PC-9 (cell line): Measurements from ENCODE around the gene MEAF6. TPM values are rescaled to one million over a fixed set of nuclear protein-coding genes. Genes with fewer than 3 reads are reported as not detected.
A peak's percentile ranks its signal among the peaks of the same experiment; 100 is the strongest.
"Not testable (repeated sequence)": the region's sequence is repeated elsewhere in the genome, so short reads cannot be mapped to it uniquely, and the experiment has no call there.

Experiments used
- BruUV-seq: library from RNA; stranded (reverse); fragments of 400-500 nt; replicated peaks from 2 replicates; lab custom pipeline; 2021; lab: Mats Ljungman, UMichigan
- CTCF ChIA-PET: fragments of 300-600 bp; sonication (Branson Sonifier 250); formaldehyde crosslinking; loops from one replicate; lab custom pipeline; 2022; ENCODE audit warnings: antibody characterized with exemption; lab: Charles Lee
- POLR2A ChIA-PET: fragments of 300-600 bp; sonication (Branson Sonifier 250); formaldehyde crosslinking; loops from one replicate; lab custom pipeline; 2022; ENCODE audit warnings: antibody characterized with exemption; ENCODE audit not compliant: unreplicated experiment; lab: Charles Lee
- DNase-seq, 2 experiments: peaks; one replicate each; pipeline versions ENCODE4 v3.0.0 to v3.0.0-alpha.2; 2015 to 2022; ENCODE audit warnings: mixed read lengths in 1 of 2
- H2AFZ ChIP-seq: fragments of 200-600 bp; sonication (generic); 2 replicates; pipeline ENCODE4 v1.8.1; 2017; ENCODE audit warnings: antibody characterized with exemption
- H3F3A ChIP-seq: fragments of 200-600 bp; sonication (generic); 2 replicates; pipeline ENCODE4 v1.8.1; 2017; ENCODE audit warnings: antibody characterized with exemption, mild to moderate bottlenecking, low read depth; ENCODE audit not compliant: insufficient read depth
- H3K27ac ChIP-seq: fragments of 200-600 bp; sonication (generic); 2 replicates; pipeline ENCODE4 v1.6.1; 2016; ENCODE audit warnings: mixed run types
- H3K27me3 ChIP-seq: fragments of 200-600 bp; sonication (generic); 2 replicates; pipeline ENCODE4 v1.6.1; 2016; ENCODE audit warnings: low read depth, mixed run types; ENCODE audit not compliant: insufficient read depth
- H3K36me3 ChIP-seq: fragments of 200-600 bp; sonication (generic); 2 replicates; pipeline ENCODE4 v1.6.1; 2016; ENCODE audit warnings: low read depth, mixed run types
- H3K4me1 ChIP-seq: fragments of 200-600 bp; sonication (generic); replicated peaks from 2 replicates; pipeline ENCODE4 v1.6.1; 2016; ENCODE audit warnings: mixed run types; ENCODE audit not compliant: insufficient read depth
- H3K4me2 ChIP-seq: fragments of 200-600 bp; sonication (generic); 2 replicates; pipeline ENCODE4 v1.6.1; 2017; ENCODE audit warnings: mixed run types
- H3K4me3 ChIP-seq: fragments of 200-600 bp; sonication (generic); 2 replicates; pipeline ENCODE4 v1.6.1; 2016; ENCODE audit warnings: mixed run types
- H3K79me2 ChIP-seq: fragments of 200-600 bp; sonication (generic); 2 replicates; pipeline ENCODE4 v1.6.1; 2017; ENCODE audit warnings: low read depth, mixed run types
- H3K9me2 ChIP-seq: fragments of 200-600 bp; sonication (generic); 2 replicates; pipeline ENCODE4 v1.8.1; 2017; ENCODE audit warnings: mild to moderate bottlenecking; ENCODE audit not compliant: insufficient read depth
- H3K9me3 ChIP-seq: fragments of 200-600 bp; sonication (generic); 2 replicates; pipeline ENCODE4 v1.8.1; 2016; ENCODE audit warnings: low read depth; ENCODE audit not compliant: insufficient read depth
- H4K20me1 ChIP-seq: fragments of 200-600 bp; sonication (generic); 2 replicates; pipeline ENCODE4 v1.8.1; 2017; ENCODE audit not compliant: insufficient read depth
- EZH2 ChIP-seq: fragments of 200-600 bp; sonication (generic); IDR thresholded peaks from 2 replicates; pipeline ENCODE4 v1.8.0; 2017; ENCODE audit warnings: antibody characterized with exemption, low read depth
- intact Hi-C: fragments of 100-400 bp; cut with micrococcal nuclease; formaldehyde crosslinking; loops from one replicate; pipeline ENCODE4 v1.10.0; 2022; ENCODE audit not compliant: unreplicated experiment
- total RNA-seq: library from RNA; stranded (reverse); gene quantifications from 2 replicates; pipeline ENCODE4 v1.2.3, GENCODE V29; 2021
- TF ChIP-seq, protein P1 (sequence below): fragments of 200-600 bp; sonication (generic); conservative IDR thresholded peaks from 2 replicates; pipeline ENCODE4 v1.6.1; 2017; ENCODE audit warnings: mixed run types, antibody characterized with exemption, mild to moderate bottlenecking, moderate library complexity

Gene MEAF6
- total RNA-seq, 1 experiment from 2014 or later, result 72.3 TPM

DNA sequence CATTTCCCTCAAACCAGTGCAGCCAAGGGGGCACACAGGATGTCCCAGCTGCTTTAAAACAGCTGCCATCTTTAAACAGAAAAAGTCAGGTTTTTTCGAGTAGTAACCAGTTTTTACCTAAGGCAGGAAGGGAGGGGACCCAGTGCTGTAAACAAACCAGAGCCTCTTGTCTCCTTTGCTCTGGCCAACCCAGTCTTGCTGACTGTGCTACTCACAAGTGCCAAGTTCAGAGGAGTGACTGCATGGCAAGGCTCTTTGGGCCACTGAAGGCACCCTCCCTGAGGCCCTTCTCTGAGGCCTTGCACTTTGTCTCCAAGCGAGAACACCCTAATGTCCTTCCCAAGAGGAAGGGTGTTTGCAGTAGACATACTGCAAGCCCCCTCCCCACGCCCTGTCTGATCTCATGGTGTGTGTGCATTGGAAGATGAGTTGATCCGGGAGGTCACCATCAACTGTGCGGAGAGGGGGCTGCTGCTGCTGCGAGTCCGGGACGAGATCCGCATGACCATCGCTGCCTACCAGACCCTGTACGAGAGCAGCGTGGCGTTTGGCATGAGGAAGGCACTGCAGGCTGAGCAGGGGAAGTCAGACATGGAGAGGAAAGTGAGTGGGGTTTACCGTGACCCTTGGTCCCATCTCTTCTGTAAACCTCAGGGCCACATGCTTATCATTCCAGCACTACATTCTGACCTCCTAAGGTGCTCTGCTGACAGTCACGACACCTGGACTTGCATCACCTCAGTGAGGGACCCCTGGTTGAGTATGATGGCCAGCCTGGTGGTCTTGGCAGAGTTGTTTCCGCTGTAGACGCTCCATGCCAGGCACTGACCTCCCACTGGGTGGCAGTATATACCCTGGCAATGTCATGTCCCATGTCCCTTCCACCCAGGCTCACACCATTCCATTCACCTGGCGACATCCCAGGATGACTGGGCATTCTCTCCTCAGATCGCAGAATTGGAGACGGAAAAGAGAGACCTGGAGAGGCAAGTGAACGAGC, 46.9 kb upstream of the MEAF6 start:
- Histone ChIP-seq H3K4me2 (no peak overlapping the region), H3K27ac (no peak overlapping the region), H3K4me3 (no peak overlapping the region), H4K20me1 (no peaks in the 10 kb centered on the region), H3K9me2 (no peaks in the 10 kb centered on the region), H3K36me3 (0 out of 2 replicates have a peak, but pooled peaks cover 7% of the 10 kb centered on the region), H3K9me3 (no peaks in the 10 kb centered on the region), H2AFZ (no peak overlapping the region), H3F3A (peaks cover 11% of the 10 kb centered on the region; the same call in 1 of the 2 replicates), H3K4me1 (0 out of 2 replicates have a peak, but pooled peaks cover 2% of the 10 kb centered on the region), H3K27me3 (no peaks in the 10 kb centered on the region), H3K79me2 (no peaks in the 10 kb centered on the region)
- DNase-seq, result peak in 1 of 2 experiments; percentile 27
- intact Hi-C loops, result loop anchor here (5.0 kb wide), 1 partner anchor 104 kb away; no protein-coding TSS in a partner anchor
- ChIA-PET POLR2A (no interaction called here), CTCF (no interaction called here)
- BruUV-seq, result TSS peak; percentile 2
- TF ChIP-seq EZH2, result no peak
- TF ChIP-seq, protein P1, sequence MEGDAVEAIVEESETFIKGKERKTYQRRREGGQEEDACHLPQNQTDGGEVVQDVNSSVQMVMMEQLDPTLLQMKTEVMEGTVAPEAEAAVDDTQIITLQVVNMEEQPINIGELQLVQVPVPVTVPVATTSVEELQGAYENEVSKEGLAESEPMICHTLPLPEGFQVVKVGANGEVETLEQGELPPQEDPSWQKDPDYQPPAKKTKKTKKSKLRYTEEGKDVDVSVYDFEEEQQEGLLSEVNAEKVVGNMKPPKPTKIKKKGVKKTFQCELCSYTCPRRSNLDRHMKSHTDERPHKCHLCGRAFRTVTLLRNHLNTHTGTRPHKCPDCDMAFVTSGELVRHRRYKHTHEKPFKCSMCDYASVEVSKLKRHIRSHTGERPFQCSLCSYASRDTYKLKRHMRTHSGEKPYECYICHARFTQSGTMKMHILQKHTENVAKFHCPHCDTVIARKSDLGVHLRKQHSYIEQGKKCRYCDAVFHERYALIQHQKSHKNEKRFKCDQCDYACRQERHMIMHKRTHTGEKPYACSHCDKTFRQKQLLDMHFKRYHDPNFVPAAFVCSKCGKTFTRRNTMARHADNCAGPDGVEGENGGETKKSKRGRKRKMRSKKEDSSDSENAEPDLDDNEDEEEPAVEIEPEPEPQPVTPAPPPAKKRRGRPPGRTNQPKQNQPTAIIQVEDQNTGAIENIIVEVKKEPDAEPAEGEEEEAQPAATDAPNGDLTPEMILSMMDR, result peak; percentile 69

DNA sequence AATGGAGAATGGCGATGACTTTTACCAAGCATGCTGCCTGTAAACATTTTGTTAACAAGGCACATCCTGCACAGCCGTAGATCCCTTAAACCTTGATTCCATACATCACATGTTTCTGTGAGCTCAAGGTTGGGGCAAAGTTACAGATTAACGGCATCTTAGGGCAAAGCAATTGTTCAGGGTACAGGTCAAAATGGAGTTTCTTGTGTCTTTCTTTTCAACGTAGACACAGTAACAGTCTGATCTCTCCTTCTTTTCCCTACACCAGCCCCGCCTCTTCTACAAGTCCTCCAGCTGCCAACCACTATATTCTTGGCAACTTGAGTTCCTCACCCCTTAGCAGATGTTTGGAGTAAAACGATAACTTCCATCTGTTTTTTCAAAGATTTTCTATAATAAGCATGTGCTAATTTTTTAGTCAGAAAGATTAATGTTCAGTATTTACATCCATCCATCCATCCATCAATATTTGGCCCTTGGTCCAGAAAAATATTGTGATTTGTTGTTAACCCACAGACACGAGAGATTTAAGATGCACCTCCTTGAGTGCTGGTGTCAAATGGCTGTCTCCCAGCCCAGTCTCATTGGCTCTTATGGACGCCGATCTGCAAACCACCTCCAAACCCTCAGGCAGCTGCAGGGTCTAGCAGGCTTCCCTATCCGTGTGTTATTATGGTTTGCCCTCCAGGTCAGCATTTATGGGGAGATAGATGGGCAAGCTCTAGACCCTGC, 46.0 kb upstream of the MEAF6 start:
- no peaks in the 10 kb centered on the region for H3K9me2 ChIP-seq
- POLR2A ChIA-PET, result no interaction called here
- H4K20me1 ChIP-seq, result no peaks in the 10 kb centered on the region
- no peaks in the 10 kb centered on the region for H3K36me3 ChIP-seq
- H3K79me2 ChIP-seq, result no peaks in the 10 kb centered on the region
- no TSS peak for BruUV-seq
- H2AFZ ChIP-seq, result no peak overlapping the region
- H3K4me1 ChIP-seq, result 0 out of 2 replicates have a peak, but pooled peaks cover 5% of the 10 kb centered on the region
- H3F3A ChIP-seq, result peaks cover 9% of the 10 kb centered on the region; the same call in 1 of the 2 replicates
- H3K27ac ChIP-seq, result no peak overlapping the region
- H3K4me3 ChIP-seq, result no peak overlapping the region
- no peaks in the 10 kb centered on the region for H3K27me3 ChIP-seq
- no peak for TF ChIP-seq EZH2
- TF ChIP-seq, protein P1, result no peak
- intact Hi-C loops, result loop anchor here (5.0 kb wide), 1 partner anchor 103 kb away; no protein-coding TSS in a partner anchor
- no peaks in the 10 kb centered on the region for H3K9me3 ChIP-seq
- no peak overlapping the region for H3K4me2 ChIP-seq
- CTCF ChIA-PET, result no interaction called here
- no peak for DNase-seq

DNA sequence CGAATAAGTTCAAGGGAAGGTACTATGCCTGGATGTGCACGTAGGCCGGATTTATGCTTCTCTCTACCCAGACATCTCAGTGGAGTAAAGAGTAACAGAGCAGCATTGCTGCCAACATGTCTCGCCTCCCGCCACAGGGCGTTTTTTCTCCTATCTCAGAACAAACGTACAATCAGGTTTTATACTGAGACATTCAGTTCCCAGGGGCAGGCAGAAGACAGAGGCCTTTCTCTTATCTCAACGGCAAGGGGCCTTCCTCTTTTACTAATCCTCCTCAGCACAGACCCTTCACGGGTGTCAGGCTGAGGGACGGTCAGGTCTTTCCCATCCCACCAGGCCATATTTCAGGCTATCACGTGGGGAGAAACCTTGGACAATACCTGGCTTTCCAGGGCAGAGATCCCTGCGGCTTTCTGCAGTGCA, 45.4 kb upstream of the MEAF6 start:
- DNase-seq, H3K27me3 ChIP-seq, H3K4me1 ChIP-seq, H3K79me2 ChIP-seq, H3K4me2 ChIP-seq, BruUV-seq, H3F3A ChIP-seq, H4K20me1 ChIP-seq, H2AFZ ChIP-seq, H3K27ac ChIP-seq, CTCF ChIA-PET, H3K4me3 ChIP-seq, H3K36me3 ChIP-seq, POLR2A ChIA-PET, H3K9me3 ChIP-seq, H3K9me2 ChIP-seq: not testable (repeated sequence)
- intact Hi-C loops, result loop anchor here (5.0 kb wide), 1 partner anchor 103 kb away; no protein-coding TSS in a partner anchor
